H1 (cell line): ENCODE measurements around the gene PTPN22. TPM values are rescaled to one million over a fixed set of nuclear protein-coding genes. Genes with fewer than 3 reads are reported as not detected.

Experiments used
- CTCF ChIA-PET: fragments of 300-600 bp; sonication (Branson Sonifier 250); formaldehyde crosslinking; loops from one replicate; lab custom pipeline; 2021; ENCODE audit not compliant: partially characterized antibody; lab: Charles Lee
- POLR2A ChIA-PET: fragments of 300-600 bp; sonication (Branson Sonifier 250); formaldehyde crosslinking; loops from one replicate; lab custom pipeline; 2021; ENCODE audit warnings: inconsistent platforms; ENCODE audit not compliant: partially characterized antibody; lab: Charles Lee
- DNase-seq, 2 experiments: peaks; one replicate each; pipeline versions ENCODE4 v3.0.0 to v3.0.0-alpha.2; 2010 to 2022; ENCODE audit warnings: low spot score in 2 of 2, low read depth in 1 of 2, mixed read lengths in 1 of 2
- FAIRE-seq: peaks from 2 replicates; lab custom pipeline; 2011; peaks lifted over from hg19 to GRCh38; lab: Jason Lieb, UNC
- H2AFZ ChIP-seq: 2 replicates; pipeline ENCODE4 v1.8.1; 2012; ENCODE audit warnings: low read length, inconsistent platforms
- H2AK5ac ChIP-seq: 2 replicates; pipeline ENCODE4 v1.6.1; 2013; ENCODE audit warnings: low read depth, low read length
- H2BK120ac ChIP-seq: replicated peaks from 2 replicates; pipeline ENCODE3; 2013; ENCODE audit warnings: low read depth, low read length, inconsistent platforms
- H2BK12ac ChIP-seq: 2 replicates; pipeline ENCODE4 v1.6.1; 2013; ENCODE audit warnings: low read depth, low read length
- H2BK15ac ChIP-seq: 2 replicates; pipeline ENCODE4 v1.6.1; 2013; ENCODE audit warnings: low read length
- H2BK20ac ChIP-seq: 2 replicates; pipeline ENCODE4 v1.6.1; 2013; ENCODE audit warnings: low read length
- H2BK5ac ChIP-seq: 2 replicates; pipeline ENCODE4 v1.6.1; 2013; ENCODE audit warnings: low read depth, low read length
- H3K14ac ChIP-seq: 2 replicates; pipeline ENCODE4 v1.6.1; 2013; ENCODE audit warnings: inconsistent platforms; ENCODE audit not compliant: insufficient read length
- H3K18ac ChIP-seq: 2 replicates; pipeline ENCODE4 v1.6.1; 2013; ENCODE audit warnings: low read length; ENCODE audit errors: extremely low read depth
- H3K23ac ChIP-seq: 2 replicates; pipeline ENCODE4 v1.6.1; 2013; ENCODE audit warnings: inconsistent platforms; ENCODE audit not compliant: insufficient read length
- H3K23me2 ChIP-seq: 2 replicates; pipeline ENCODE4 v1.6.1; 2013; ENCODE audit warnings: low read depth, low read length
- H3K27ac ChIP-seq: 2 replicates; pipeline ENCODE4 v1.6.1; 2011; ENCODE audit warnings: low read depth, low read length, inconsistent platforms
- H3K27me3 ChIP-seq, 4 experiments: replicated peaks in 1 of 4; 1 replicate in 1 of 4; 2 replicates in 3 of 4; pipeline versions ENCODE4 v1.6.1 to v1.8.1; 2011 to 2013; ENCODE audit warnings: low read length in 3 of 4, mild to moderate bottlenecking in 3 of 4, inconsistent platforms in 2 of 4, mixed read lengths in 2 of 4, moderate library complexity in 1 of 4; ENCODE audit not compliant: control insufficient read depth in 3 of 4, insufficient read depth in 3 of 4; ENCODE audit errors: extremely low read depth in 1 of 4
- H3K36me3 ChIP-seq, 4 experiments: 2 replicates each; pipeline versions ENCODE4 v1.6.1 to v1.8.1; 2011 to 2013; ENCODE audit warnings: mild to moderate bottlenecking in 4 of 4, low read length in 3 of 4, moderate library complexity in 2 of 4, control low read depth in 1 of 4, inconsistent platforms in 1 of 4; ENCODE audit not compliant: insufficient read depth in 4 of 4, control insufficient read depth in 2 of 4
- H3K4ac ChIP-seq: replicated peaks from 2 replicates; pipeline ENCODE3; 2013; ENCODE audit warnings: low read length, low read depth, mixed read lengths, inconsistent platforms; ENCODE audit not compliant: insufficient read length
- H3K4me1 ChIP-seq, 4 experiments: replicated peaks in 1 of 4; 1 replicate in 1 of 4; 2 replicates in 3 of 4; pipeline versions ENCODE4 v1.6.1 to v1.8.1; 2011 to 2013; ENCODE audit warnings: low read length in 3 of 4, inconsistent platforms in 2 of 4, mixed read lengths in 1 of 4; ENCODE audit not compliant: insufficient read depth in 4 of 4, control insufficient read depth in 3 of 4
- H3K4me2 ChIP-seq, 2 experiments: 2 replicates each; pipeline versions ENCODE4 v1.6.1 to v1.8.1; 2011 to 2013; ENCODE audit warnings: low read depth in 2 of 2, low read length in 2 of 2, control low read depth in 1 of 2, inconsistent platforms in 1 of 2, mild to moderate bottlenecking in 1 of 2; ENCODE audit not compliant: insufficient read depth in 1 of 2
- H3K4me3 ChIP-seq, 4 experiments: fragments of 200-600, 300-600 bp in 1 of 4; sonication (generic), shearing (Covaris generic), sonication (Bioruptor Twin) in 1 of 4; 2 replicates each; pipeline versions ENCODE4 v1.5.1 to v1.8.1; 2011 to 2016; ENCODE audit warnings: low read length in 4 of 4, low read depth in 3 of 4, control low read depth in 2 of 4, inconsistent platforms in 2 of 4, mild to moderate bottlenecking in 2 of 4, mixed read lengths in 1 of 4, moderate library complexity in 1 of 4; ENCODE audit not compliant: insufficient read depth in 2 of 4; ENCODE audit errors: extremely low read depth in 1 of 4
- H3K56ac ChIP-seq: replicated peaks from 2 replicates; pipeline ENCODE3; 2013; ENCODE audit warnings: low read depth, mild to moderate bottlenecking, mixed read lengths, low read length, inconsistent platforms; ENCODE audit not compliant: insufficient read length
- H3K79me1 ChIP-seq: 2 replicates; pipeline ENCODE4 v1.6.1; 2013; ENCODE audit warnings: low read depth, low read length, control low read depth
- H3K79me2 ChIP-seq, 2 experiments: 2 replicates each; pipeline versions ENCODE4 v1.6.1 to v1.8.1; 2012 to 2013; ENCODE audit warnings: low read length in 2 of 2, mild to moderate bottlenecking in 2 of 2, inconsistent platforms in 1 of 2; ENCODE audit not compliant: insufficient read depth in 2 of 2, control insufficient read depth in 1 of 2
- H3K9ac ChIP-seq, 4 experiments: replicated peaks in 1 of 4; 1 replicate in 1 of 4; 2 replicates in 3 of 4; pipeline versions ENCODE4 v1.6.1 to v1.8.1; 2011 to 2013; ENCODE audit warnings: low read depth in 3 of 4, low read length in 3 of 4, control low read depth in 2 of 4, mild to moderate bottlenecking in 2 of 4, moderate library complexity in 2 of 4, inconsistent platforms in 1 of 4; ENCODE audit errors: extremely low read depth in 1 of 4
- H3K9me3 ChIP-seq, 2 experiments: 2 replicates each; pipeline versions ENCODE4 v1.6.1 to v1.8.1; 2012 to 2013; ENCODE audit warnings: mild to moderate bottlenecking in 2 of 2, moderate library complexity in 2 of 2, control low read depth in 1 of 2, inconsistent platforms in 1 of 2, low read depth in 1 of 2, low read length in 1 of 2, mixed read lengths in 1 of 2; ENCODE audit not compliant: insufficient read depth in 2 of 2
- H4K20me1 ChIP-seq, 2 experiments: replicated peaks in 1 of 2; 2 replicates each; pipeline versions ENCODE3 to v1.8.1; 2011 to 2013; ENCODE audit warnings: inconsistent platforms in 2 of 2, low read length in 2 of 2, mild to moderate bottlenecking in 1 of 2; ENCODE audit not compliant: insufficient read depth in 2 of 2, control insufficient read depth in 1 of 2
- H4K5ac ChIP-seq: 2 replicates; pipeline ENCODE4 v1.6.1; 2013; ENCODE audit warnings: low read length, low read depth, mixed read lengths, inconsistent platforms; ENCODE audit not compliant: insufficient read length
- H4K8ac ChIP-seq: 2 replicates; pipeline ENCODE4 v1.8.0; 2013; ENCODE audit warnings: mild to moderate bottlenecking, moderate library complexity, low read length, inconsistent platforms; ENCODE audit not compliant: insufficient read depth; ENCODE audit errors: extremely low read depth
- H4K91ac ChIP-seq: replicated peaks from 2 replicates; pipeline ENCODE3; 2013; ENCODE audit warnings: low read length, mixed read lengths, inconsistent platforms; ENCODE audit not compliant: insufficient read length
- ATF2 ChIP-seq: IDR thresholded peaks from 2 replicates; pipeline ENCODE4 v1.6.1; 2012; ENCODE audit warnings: low read length, inconsistent platforms
- BRCA1 ChIP-seq: IDR thresholded peaks from 2 replicates; pipeline ENCODE4 v1.6.1; 2012; ENCODE audit warnings: low read depth, low read length, improper control_type of control experiment
- CBX8 ChIP-seq: fragments of 300-800, 300-1000 bp; sonication (generic); IDR thresholded peaks from 2 replicates; pipeline ENCODE4 v1.7.1; 2016; ENCODE audit warnings: low read depth, low read length, borderline replicate concordance
- CEBPB ChIP-seq: IDR thresholded peaks from 2 replicates; pipeline ENCODE4 v1.6.1; 2012; ENCODE audit warnings: low read depth, low read length
- CREB1 ChIP-seq: IDR thresholded peaks from 2 replicates; pipeline ENCODE4 v1.6.1; 2012; ENCODE audit warnings: inconsistent platforms
- HDAC6 ChIP-seq: IDR thresholded peaks from one replicate; pipeline ENCODE4 v1.7.1; 2012; ENCODE audit warnings: low read depth, mild to moderate bottlenecking, inconsistent platforms, low read length, moderate library complexity
- KDM1A ChIP-seq: fragments of 200-600, 300-600 bp; sonication (generic); IDR thresholded peaks from 2 replicates; pipeline ENCODE4 v1.7.1; 2016; ENCODE audit warnings: mild to moderate bottlenecking, low read length, borderline replicate concordance
- POU5F1 ChIP-seq: IDR thresholded peaks from 2 replicates; pipeline ENCODE4 v1.6.1; 2011; ENCODE audit warnings: low read depth, mild to moderate bottlenecking, low read length, moderate library complexity
- SIX5 ChIP-seq: IDR thresholded peaks from 2 replicates; pipeline ENCODE4 v1.6.1; 2011; ENCODE audit warnings: mild to moderate bottlenecking, low read depth, low read length
- SUZ12 ChIP-seq: fragments of 200-600 bp; sonication (generic); IDR thresholded peaks from 2 replicates; pipeline ENCODE4 v1.6.1; 2012; ENCODE audit warnings: mild to moderate bottlenecking, inconsistent platforms, low read length, moderate library complexity, mixed read lengths
- USF2 ChIP-seq: IDR thresholded peaks from 2 replicates; pipeline ENCODE4 v1.6.1; 2011; ENCODE audit warnings: low read length, improper control_type of control experiment
- ZNF274 ChIP-seq: IDR thresholded peaks from 2 replicates; pipeline ENCODE4 v1.7.0; 2012; ENCODE audit warnings: low read length, borderline replicate concordance; ENCODE audit errors: extremely low read depth
- polyA plus RNA-seq, 7 experiments: library from polyadenylated mRNA; depleted of rRNA in 3 of 7; stranded (reverse) in 5 of 7; unstranded in 2 of 7; fragments of >200 nt in 5 of 7; fragments of 200-250 nt in 2 of 7; gene quantifications; 1 replicate in 5 of 7; 2 replicates in 1 of 7; 4 replicates in 1 of 7; pipeline versions ENCODE4 v1.2.1 to v1.2.3, GENCODE V29; 2011 to 2013; ENCODE audit warnings: missing spikeins in 2 of 7, mixed read lengths in 2 of 7
- total RNA-seq: library from RNA; stranded (reverse); fragmentation: NEBNext Ultra II Directional; extraction: Animal tissue kit (Norgen Biotek cat#: 25700); gene quantifications from 2 replicates; pipeline ENCODE4 v1.2.1, GENCODE V29; 2021

The PTPN22 gene
- total and polyA plus RNA-seq, 2 of the 8 experiments (the other 6 are each of a cell fraction or from before 2014, with no cell fraction given): not detected

GRCh38 chr1:113872219-113872935 is 865 bp upstream of the PTPN22 start:
- Histone ChIP-seq H2AFZ (0 out of 2 replicates have a peak overlapping the region, but pooled peaks have one; percentile 82), H2BK5ac (no peak overlapping the region), H3K4me1 (no peaks in the 10 kb centered on the region), H3K27ac (no peak overlapping the region), H4K5ac (no peak overlapping the region), H2BK12ac (no peak overlapping the region), H3K27me3 (no peaks in the 10 kb centered on the region), H3K23me2 (no peaks in the 10 kb centered on the region; the same call in 1 of the 2 replicates), H3K9ac (no peak overlapping the region), H2BK120ac (no peak overlapping the region), H3K18ac (no peak overlapping the region), H3K4me3 (no peak overlapping the region), H4K20me1 (no peaks in the 10 kb centered on the region), H3K79me2 (no peaks in the 10 kb centered on the region), H3K14ac (no peak overlapping the region), H3K4ac (no peak overlapping the region), H3K36me3 (no peaks in the 10 kb centered on the region), H4K8ac (no peak overlapping the region), H2BK20ac (no peak overlapping the region), H3K9me3 (no peaks in the 10 kb centered on the region), H2BK15ac (no peak overlapping the region), H3K23ac (no peak overlapping the region), H2AK5ac (no peak overlapping the region), H3K4me2 (no peak overlapping the region), H3K56ac (no peak overlapping the region), H4K91ac (no peak overlapping the region), H3K79me1 (no peaks in the 10 kb centered on the region)
- no peak for FAIRE-seq
- DNase-seq: no peak
- CTCF ChIA-PET: no interaction called here
- POLR2A ChIA-PET: no interaction called here
- TF ChIP-seq POU5F1 (no peak), CREB1 (no peak), USF2 (no peak), BRCA1 (no peak), CBX8 (no peak), ATF2 (no peak), ZNF274 (no peak), HDAC6 (no peak), SIX5 (no peak), SUZ12 (no peak), CEBPB (no peak), KDM1A (no peak)
